ENCODE results near the gene EDEM2. TPM values are rescaled to one million over a fixed set of nuclear protein-coding genes. Genes with fewer than 3 reads are reported as not detected.
"Not testable (repeated sequence)": the region's sequence is repeated elsewhere in the genome, so short reads cannot be mapped to it uniquely, and the experiment has no call there.

The EDEM2 gene
- total RNA-seq, 2 donors from 2014 or later = 27.8 to 29.2 TPM

DNA sequence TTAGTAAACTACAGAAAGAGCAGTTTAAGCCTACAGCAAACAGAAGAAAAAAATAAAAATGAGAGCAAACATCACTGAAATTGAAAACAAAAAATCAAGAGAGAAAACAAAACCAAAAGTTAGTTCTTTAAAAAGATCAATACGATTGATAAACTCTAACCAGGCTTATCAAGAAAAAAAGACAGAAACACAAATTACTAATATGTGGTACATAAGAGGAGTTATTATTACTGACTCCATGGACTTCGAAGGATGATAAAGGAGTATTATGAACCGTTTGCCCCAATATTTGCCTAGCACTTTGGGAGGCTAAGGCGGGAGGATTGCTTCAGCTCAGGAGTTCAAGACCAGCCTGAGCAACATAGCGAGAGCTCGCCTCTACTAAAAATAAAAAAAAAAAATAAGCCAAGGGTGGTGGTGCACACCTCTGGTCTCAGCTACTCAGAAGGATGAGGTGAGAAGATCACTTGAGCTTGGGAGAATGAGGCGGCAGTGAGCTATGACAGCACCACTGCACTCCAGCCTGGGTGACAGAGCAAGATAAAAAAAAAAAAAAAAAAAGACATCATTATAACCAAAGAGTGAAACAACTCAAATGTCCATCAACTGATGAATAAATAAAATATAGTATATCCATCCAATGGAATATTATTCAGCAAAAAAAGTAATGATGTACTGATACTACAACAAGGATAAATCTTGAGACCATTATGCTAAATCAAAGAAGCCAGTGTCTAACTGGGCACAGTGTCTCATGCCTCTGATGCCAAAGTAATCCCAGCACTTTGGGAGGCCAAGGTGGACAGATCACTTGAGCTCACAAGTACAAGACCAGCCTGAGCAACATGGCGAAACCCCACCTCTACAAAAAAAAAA lies 67.4 kb downstream of the EDEM2 start:
- no peaks in the 10 kb centered on the region for H3K27me3 Mint-ChIP-seq
- H3K4me3 Mint-ChIP-seq = peak overlapping the region; percentile 73
- peak; percentile 40 to 68 for ATAC-seq
- H3K9me3 Mint-ChIP-seq = no peaks in the 10 kb centered on the region
- DNase-seq (ENCODE audit: low spot score) = no peak
- H3K36me3 Mint-ChIP-seq = peaks cover 29% of the 10 kb centered on the region
- H3K4me1 Mint-ChIP-seq (ENCODE audit: low read depth in 2 of 2) = peaks cover 32 to 36% of the 10 kb centered on the region in 2 donors
- H3K27ac Mint-ChIP-seq = peak overlapping the region; percentile 69 to 91

DNA sequence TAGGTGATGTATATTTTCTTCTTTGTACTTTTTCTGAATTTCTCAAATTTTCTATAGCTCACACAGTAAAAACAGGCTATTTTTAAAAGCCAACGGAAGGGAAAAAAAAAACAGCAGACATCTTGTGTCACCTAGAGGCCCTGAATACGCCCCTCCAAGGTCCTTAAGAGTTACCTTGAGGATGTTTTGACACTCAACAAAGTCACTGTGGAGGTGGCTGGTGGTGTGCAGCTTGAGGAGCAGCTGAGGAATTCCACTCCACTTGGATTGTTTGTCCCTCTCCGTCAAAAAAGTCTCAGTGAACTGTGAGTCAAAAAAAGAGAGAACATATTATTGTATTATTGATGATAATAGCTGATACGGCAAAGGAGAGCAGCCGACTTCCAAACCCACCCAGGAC lies 69.3 kb downstream of the EDEM2 start:
- H3K9me3 Mint-ChIP-seq = peaks cover 7% of the 10 kb centered on the region
- H3K27ac Mint-ChIP-seq = peak overlapping the region; percentile 69 to 91
- H3K27me3 Mint-ChIP-seq = no peaks in the 10 kb centered on the region
- peaks cover 44% of the 10 kb centered on the region for H3K36me3 Mint-ChIP-seq
- DNase-seq (ENCODE audit: low spot score) (no peak), ATAC-seq (no peak)
- peaks cover 36 to 45% of the 10 kb centered on the region in 2 donors for H3K4me1 Mint-ChIP-seq (ENCODE audit: low read depth in 2 of 2)
- no peak overlapping the region for H3K4me3 Mint-ChIP-seq

DNA sequence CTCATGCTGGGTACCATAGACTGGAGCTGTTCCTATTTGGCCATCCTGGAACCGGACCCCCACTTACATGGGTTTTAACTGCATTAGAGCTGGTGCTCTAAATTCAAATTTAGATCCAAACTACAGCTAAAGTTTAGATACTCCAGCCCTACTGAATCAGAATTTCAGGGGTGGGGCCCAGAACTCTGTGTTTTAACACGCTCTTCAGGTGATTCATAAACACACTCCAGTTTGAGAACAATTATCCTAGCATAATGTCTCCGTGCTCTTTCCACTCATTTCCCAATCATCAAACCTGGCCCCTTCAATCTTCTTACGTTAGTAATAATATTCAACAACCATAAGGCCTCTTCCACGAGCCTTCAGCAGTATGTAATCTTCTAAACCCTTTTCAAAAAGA lies 69.8 kb downstream of the EDEM2 start:
- Mint-ChIP-seq H3K36me3 (peaks cover 46% of the 10 kb centered on the region), H3K4me1 (ENCODE audit: low read depth in 2 of 2) (peaks cover 35 to 45% of the 10 kb centered on the region in 2 donors)
- ATAC-seq = no peak

GRCh38 chr20:35071436-35072153 lies 75.5 kb downstream of the EDEM2 start:
- not testable (repeated sequence) for H3K9me3 Mint-ChIP-seq; H3K4me3 Mint-ChIP-seq; H3K27me3 Mint-ChIP-seq; DNase-seq (ENCODE audit: low spot score); ATAC-seq
- Mint-ChIP-seq H3K27ac (peak overlapping the region in 1 of 2 donors; percentile 21), H3K4me1 (ENCODE audit: low read depth in 2 of 2) (peaks cover 52 to 66% of the 10 kb centered on the region in 2 donors), H3K36me3 (peaks cover 50% of the 10 kb centered on the region)

More for the DNA sequence above, 69.8 kb downstream of the EDEM2 start:
- no peak for DNase-seq (ENCODE audit: low spot score)
- peak overlapping the region in 1 of 2 donors; percentile 2 for H3K27ac Mint-ChIP-seq
- no peak overlapping the region for H3K4me3 Mint-ChIP-seq
- peaks cover 9% of the 10 kb centered on the region for H3K9me3 Mint-ChIP-seq
- H3K27me3 Mint-ChIP-seq = no peaks in the 10 kb centered on the region

DNA sequence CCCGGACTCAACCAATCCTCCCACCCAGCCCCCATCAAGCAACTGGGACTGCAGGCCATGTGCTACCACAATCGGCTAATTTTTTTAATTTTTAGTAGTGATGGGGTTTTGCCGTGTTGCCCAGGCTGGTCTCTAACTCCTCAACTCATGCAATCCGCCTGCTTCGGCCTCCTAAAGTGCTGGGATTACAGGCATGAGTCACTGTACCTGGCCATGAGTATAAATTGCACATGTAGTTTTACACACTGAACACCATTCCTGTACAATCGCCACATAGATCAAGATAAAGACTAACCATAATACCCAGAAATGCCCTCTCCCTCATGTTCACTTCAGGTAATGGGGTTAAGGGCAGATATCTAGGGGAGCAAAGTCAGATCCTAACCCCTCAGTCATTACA lies 80.9 kb downstream of the EDEM2 start:
- Mint-ChIP-seq H3K9me3 (no peaks in the 10 kb centered on the region), H3K27ac (peak overlapping the region; percentile 65 to 67), H3K4me1 (ENCODE audit: low read depth in 2 of 2) (peaks cover 64 to 84% of the 10 kb centered on the region in 2 donors), H3K27me3 (no peaks in the 10 kb centered on the region), H3K36me3 (peaks cover 16% of the 10 kb centered on the region), H3K4me3 (no peak overlapping the region)
- ATAC-seq = no peak
- DNase-seq (ENCODE audit: low spot score) = no peak

Other genes with a start within 250 kb of the EDEM2 start
- gene GSS, start 191.5 kb downstream of the EDEM2 start, total RNA-seq = 10 to 100 TPM; 53.3 to 71.3 TPM
- under 1 TPM in 1 of 2 donors, not detected in 1; 0.19 TPM for gene MYH7B, start 191.5 kb downstream of the EDEM2 start, total RNA-seq
- 10 to 100 TPM; 62.8 to 86.4 TPM for gene TRPC4AP, start 54.5 kb downstream of the EDEM2 start, total RNA-seq
- 1 to 10 TPM in 1 of 2 donors, under 1 TPM in 1; 0.53 to 2.5 TPM for gene PROCR, start 24.7 kb upstream of the EDEM2 start, total RNA-seq
- not detected for gene MMP24, start 79.4 kb upstream of the EDEM2 start, total RNA-seq
- 10 to 100 TPM; 35.6 to 51.2 TPM for gene MMP24OS, start 130.8 kb upstream of the EDEM2 start, total RNA-seq
- gene EIF6, start 137.4 kb upstream of the EDEM2 start, total RNA-seq = 100 to 1,000 TPM; 154 to 233 TPM
- gene FAM83C, start 145.1 kb upstream of the EDEM2 start, total RNA-seq = under 1 TPM in 1 of 2 donors, not detected in 1; 0.10 TPM

Data from natural killer cell treated with Interleukin-12 subunit alpha and Interleukin-12 subunit beta and Interleukin-15 and Interleukin-18, amount 100 ng/mL, for 72 hours (primary cell).